Prostate gland (tissue), 2 donors: ENCODE data around the gene SPPL3. TPM values are rescaled to one million over a fixed set of nuclear protein-coding genes. Genes with fewer than 3 reads are reported as not detected.

Experiments used
- DNase-seq: peaks from one replicate; pipeline ENCODE4 v3.0.0-alpha.2; 2019; ENCODE audit warnings: low spot score
- H3K27ac ChIP-seq, 2 donors: fragments of 200-600 bp; sonication (generic); 2 replicates each; pipeline ENCODE4 v1.5.1; 2017 to 2019
- H3K27me3 ChIP-seq: fragments of 200-600 bp; sonication (generic); replicated peaks from 2 replicates; pipeline ENCODE4 v1.5.1; 2019; ENCODE audit not compliant: insufficient read depth
- H3K36me3 ChIP-seq, 2 donors: fragments of 200-600 bp; sonication (generic); 1 replicate in 1 of 2; 2 replicates in 1 of 2; pipeline versions ENCODE4 v1.5.1 to v1.8.1; 2017 to 2019
- H3K4me1 ChIP-seq: fragments of 200-600 bp; sonication (generic); replicated peaks from 2 replicates; pipeline ENCODE4 v1.5.1; 2019
- H3K4me3 ChIP-seq, 2 donors: fragments of 200-600 bp; sonication (generic); 2 replicates each; pipeline ENCODE4 v1.5.1; 2017 to 2019
- H3K9me3 ChIP-seq: fragments of 200-600 bp; sonication (generic); 2 replicates; pipeline ENCODE4 v1.5.1; 2017
- CTCF ChIP-seq, 4 experiments: fragments of 200-600 bp in 2 of 4; fragments of 450-650 bp in 2 of 4; sonication (generic) in 2 of 4; IDR thresholded peaks; 1 replicate in 3 of 4; 2 replicates in 1 of 4; pipeline ENCODE4 v1.5.1; 2016 to 2019; ENCODE audit warnings: antibody characterized with exemption in 4 of 4, mild to moderate bottlenecking in 2 of 4, moderate library complexity in 2 of 4
- POLR2A ChIP-seq: fragments of 450-650 bp; IDR thresholded peaks from one replicate; pipeline ENCODE4 v1.6.1; 2016; ENCODE audit warnings: antibody characterized with exemption, mild to moderate bottlenecking
- POLR2AphosphoS5 ChIP-seq: sonication (generic); formaldehyde crosslinking; IDR thresholded peaks from one replicate; pipeline ENCODE4 v1.6.1; 2017; ENCODE audit warnings: antibody characterized with exemption
- WGBS: methylation state at CpG from one replicate; pipeline ENCODE4 v1.1.5; 2018; 5-methylcytosine and 5-hydroxymethylcytosine counted together
- intact Hi-C: fragments of 100-400 bp; cut with DNase I; formaldehyde crosslinking; loops from one replicate; pipeline ENCODE4 v1.14.2; 2022
- total RNA-seq, 2 donors: library from RNA; depleted of rRNA; stranded (reverse); fragments of >200 nt; gene quantifications; one replicate each; pipeline ENCODE4 v1.1.0, GENCODE V29; 2016

Gene SPPL3
- total RNA-seq, 2 donors from 2014 or later, result 36.0 to 37.1 TPM

- no peak for DNase-seq
- TF ChIP-seq POLR2AphosphoS5 (no peak), CTCF (IDR thresholded peaks at IDR 0.05) (no peak), POLR2A (no peak)
- whole genome bisulfite sequencing, result 43% methylated on average over 3 of the region's 3 CpGs
- Histone ChIP-seq H3K4me1 (peaks cover 7% of the 10 kb centered on the region), H3K9me3 (no peaks in the 10 kb centered on the region), H3K36me3 (no peaks in the 10 kb centered on the region), H3K4me3 (no peak overlapping the region), H3K27ac (no peak overlapping the region), H3K27me3 (no peaks in the 10 kb centered on the region)
- intact Hi-C loops, result no loop called here
These were observed 56.3 kb downstream of the SPPL3 start for GRCh38 chr12:120847814-120848213.

- Histone ChIP-seq H3K4me1 (peaks cover 7% of the 10 kb centered on the region), H3K4me3 (no peak overlapping the region), H3K27ac (no peak overlapping the region), H3K36me3 (no peaks in the 10 kb centered on the region), H3K9me3 (no peaks in the 10 kb centered on the region), H3K27me3 (no peaks in the 10 kb centered on the region)
- DNase-seq, result no peak
- WGBS, result 74% methylated on average over 4 of the region's 4 CpGs
- TF ChIP-seq CTCF (IDR thresholded peaks at IDR 0.05) (no peak), POLR2A (no peak), POLR2AphosphoS5 (no peak)
- intact Hi-C loops, result no loop called here
These were observed 56.8 kb downstream of the SPPL3 start for GRCh38 chr12:120847392-120847791.

GRCh38 chr12:120846721-120847120 lies 57.4 kb downstream of the SPPL3 start:
- Histone ChIP-seq H3K36me3 (no peaks in the 10 kb centered on the region), H3K27ac (no peak overlapping the region), H3K9me3 (no peaks in the 10 kb centered on the region), H3K4me1 (peaks cover 7% of the 10 kb centered on the region), H3K27me3 (no peaks in the 10 kb centered on the region), H3K4me3 (no peak overlapping the region)
- no peak for TF ChIP-seq CTCF (IDR thresholded peaks at IDR 0.05)
- no peak for TF ChIP-seq POLR2A
- no peak for TF ChIP-seq POLR2AphosphoS5
- DNase-seq, result no peak
- intact Hi-C loops, result no loop called here

- TF ChIP-seq POLR2AphosphoS5 (no peak), POLR2A (no peak), CTCF (IDR thresholded peaks at IDR 0.05) (no peak)
- WGBS, result 97% methylated on average over 7 of the region's 7 CpGs
- Histone ChIP-seq H3K9me3 (no peaks in the 10 kb centered on the region), H3K36me3 (no peaks in the 10 kb centered on the region), H3K4me1 (peaks cover 7% of the 10 kb centered on the region), H3K4me3 (no peak overlapping the region), H3K27me3 (no peaks in the 10 kb centered on the region), H3K27ac (no peak overlapping the region)
- no peak for DNase-seq
- intact Hi-C loops, result no loop called here
These were observed 58.5 kb downstream of the SPPL3 start for GRCh38 chr12:120845696-120846095.

GRCh38 chr12:120844768-120845449 lies 59.2 kb downstream of the SPPL3 start:
- no peak for DNase-seq
- intact Hi-C loops, result no loop called here
- H3K27ac ChIP-seq, result no peak overlapping the region
- H3K4me1 ChIP-seq, result peaks cover 7% of the 10 kb centered on the region
- H3K27me3 ChIP-seq, result no peaks in the 10 kb centered on the region
- 86% methylated on average over 18 of the region's 18 CpGs for WGBS
- H3K4me3 ChIP-seq, result no peak overlapping the region
- TF ChIP-seq POLR2A (no peak), CTCF (IDR thresholded peaks at IDR 0.05) (no peak), POLR2AphosphoS5 (no peak)
- H3K9me3 ChIP-seq, result no peaks in the 10 kb centered on the region
- no peaks in the 10 kb centered on the region for H3K36me3 ChIP-seq
